GM19035 (cell line): ENCODE results near the gene DDR1.

Experiments used
- ATAC-seq: cut with Tn5 transposase; IDR thresholded peaks from one replicate; pipeline ENCODE4 v1.9.1; 2021; ENCODE audit not compliant: unreplicated experiment

Gene DDR1

GRCh38 chr6:30880698-30881252, 3.5 kb upstream of the DDR1 start:
- no peak for ATAC-seq

GRCh38 chr6:30881392-30882203, 2.7 kb upstream of the DDR1 start:
- ATAC-seq = no peak

- no peak for ATAC-seq
Measured at GRCh38 chr6:30882204-30882758, 2.0 kb upstream of the DDR1 start.

- no peak for ATAC-seq
Measured at GRCh38 chr6:30882759-30883684, 1.3 kb upstream of the DDR1 start.

GRCh38 chr6:30884521-30885480, 482 bp downstream of the DDR1 start:
- ATAC-seq = no peak

- ATAC-seq = no peak
Measured at GRCh38 chr6:30885481-30885998, 1.2 kb downstream of the DDR1 start.

- ATAC-seq = no peak
Measured at GRCh38 chr6:30885999-30886896, 1.9 kb downstream of the DDR1 start.

- no peak for ATAC-seq
Measured at GRCh38 chr6:30886897-30887255, 2.6 kb downstream of the DDR1 start.

GRCh38 chr6:30887901-30888815, 3.8 kb downstream of the DDR1 start:
- no peak for ATAC-seq

GRCh38 chr6:30888816-30889495, 4.6 kb downstream of the DDR1 start:
- no peak for ATAC-seq

GRCh38 chr6:30889496-30889885, 5.2 kb downstream of the DDR1 start:
- no peak for ATAC-seq

GRCh38 chr6:30889921-30890645, 5.8 kb downstream of the DDR1 start:
- ATAC-seq = no peak

GRCh38 chr6:30890646-30891449, 6.5 kb downstream of the DDR1 start:
- no peak for ATAC-seq

- ATAC-seq = no peak
Measured at GRCh38 chr6:30891450-30891723, 7.1 kb downstream of the DDR1 start.

GRCh38 chr6:30891816-30892538, 7.7 kb downstream of the DDR1 start:
- ATAC-seq = no peak
